Ascending aorta (tissue), 2 donors: ENCODE measurements around the gene FAM13B. TPM values are rescaled to one million over a fixed set of nuclear protein-coding genes. Genes with fewer than 3 reads are reported as not detected.
"Not testable (repeated sequence)": the region's sequence is repeated elsewhere in the genome, so short reads cannot be mapped to it uniquely, and the experiment has no call there.

Experiments
- DNase-seq, 2 donors: peaks; one replicate each; pipeline ENCODE4 v3.0.0-alpha.2; 2019; ENCODE audit warnings: low spot score in 2 of 2
- H3K27ac ChIP-seq, 2 donors: fragments of 200-600 bp; sonication (generic); one replicate each; pipeline ENCODE4 v1.5.1; 2016 to 2017; ENCODE audit warnings: mild to moderate bottlenecking in 1 of 2
- H3K27me3 ChIP-seq: fragments of 200-600 bp; sonication (generic); one replicate; pipeline ENCODE4 v1.5.1; 2017
- H3K36me3 ChIP-seq, 2 donors: fragments of 200-600 bp; sonication (generic); one replicate each; pipeline ENCODE4 v1.5.1; 2016
- H3K4me1 ChIP-seq, 2 donors: fragments of 200-600 bp; sonication (generic); one replicate each; pipeline ENCODE4 v1.5.1; 2016 to 2017; ENCODE audit warnings: mild to moderate bottlenecking in 1 of 2
- H3K4me3 ChIP-seq, 2 donors: fragments of 200-600 bp; sonication (generic); one replicate each; pipeline ENCODE4 v1.5.1; 2016 to 2017; ENCODE audit warnings: mild to moderate bottlenecking in 1 of 2
- H3K9me3 ChIP-seq, 2 donors: fragments of 200-600 bp; sonication (generic); one replicate each; pipeline ENCODE4 v1.5.1; 2016
- intact Hi-C: fragments of 100-400 bp; cut with DNase I; formaldehyde crosslinking; loops from one replicate; pipeline ENCODE4 v1.15.1; 2023
- total RNA-seq: library from RNA; depleted of rRNA; stranded (reverse); fragments of >200 nt; gene quantifications from one replicate; pipeline ENCODE4 v1.1.0, GENCODE V29; 2016
- TF ChIP-seq, protein P1 (sequence below), 3 experiments: fragments of 200-600 bp in 2 of 3; fragments of 450-650 bp in 1 of 3; sonication (generic) in 2 of 3; IDR thresholded peaks; one replicate each; pipeline ENCODE4 v1.5.1; 2016 to 2019; ENCODE audit warnings: antibody characterized with exemption in 3 of 3, mild to moderate bottlenecking in 1 of 3, moderate library complexity in 1 of 3

The FAM13B gene
- total RNA-seq, 1 donor from 2014 or later: 19.2 TPM

- peak; percentile 38 to 84 for DNase-seq
- no peaks in the 10 kb centered on the region for H3K27me3 ChIP-seq
Measured at GRCh38 chr5:138032028-138032571, 779 bp downstream of the FAM13B start.

GRCh38 chr5:138029944-138030343 lies 2.9 kb downstream of the FAM13B start:
- no peaks in the 10 kb centered on the region for H3K36me3 ChIP-seq
- no peaks in the 10 kb centered on the region for H3K27me3 ChIP-seq
- TF ChIP-seq, protein P1, sequence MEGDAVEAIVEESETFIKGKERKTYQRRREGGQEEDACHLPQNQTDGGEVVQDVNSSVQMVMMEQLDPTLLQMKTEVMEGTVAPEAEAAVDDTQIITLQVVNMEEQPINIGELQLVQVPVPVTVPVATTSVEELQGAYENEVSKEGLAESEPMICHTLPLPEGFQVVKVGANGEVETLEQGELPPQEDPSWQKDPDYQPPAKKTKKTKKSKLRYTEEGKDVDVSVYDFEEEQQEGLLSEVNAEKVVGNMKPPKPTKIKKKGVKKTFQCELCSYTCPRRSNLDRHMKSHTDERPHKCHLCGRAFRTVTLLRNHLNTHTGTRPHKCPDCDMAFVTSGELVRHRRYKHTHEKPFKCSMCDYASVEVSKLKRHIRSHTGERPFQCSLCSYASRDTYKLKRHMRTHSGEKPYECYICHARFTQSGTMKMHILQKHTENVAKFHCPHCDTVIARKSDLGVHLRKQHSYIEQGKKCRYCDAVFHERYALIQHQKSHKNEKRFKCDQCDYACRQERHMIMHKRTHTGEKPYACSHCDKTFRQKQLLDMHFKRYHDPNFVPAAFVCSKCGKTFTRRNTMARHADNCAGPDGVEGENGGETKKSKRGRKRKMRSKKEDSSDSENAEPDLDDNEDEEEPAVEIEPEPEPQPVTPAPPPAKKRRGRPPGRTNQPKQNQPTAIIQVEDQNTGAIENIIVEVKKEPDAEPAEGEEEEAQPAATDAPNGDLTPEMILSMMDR (IDR thresholded peaks at IDR 0.05): no peak
- intact Hi-C loops: loop anchor here (5.0 kb wide), 2 partner anchors 198 to 398 kb away; no protein-coding TSS in a partner anchor
- DNase-seq: no peak
- peaks cover 11 to 19% of the 10 kb centered on the region in 2 donors for H3K4me1 ChIP-seq
- peak overlapping the region in 1 of 2 donors; percentile 96 for H3K4me3 ChIP-seq
- no peak overlapping the region for H3K27ac ChIP-seq
- no peaks in the 10 kb centered on the region for H3K9me3 ChIP-seq

More at GRCh38 chr5:138032028-138032571, 779 bp downstream of the FAM13B start:
- TF ChIP-seq, protein P1 (IDR thresholded peaks at IDR 0.05): no peak
- H3K27ac ChIP-seq: peak overlapping the region; percentile 99 to 100
- no peaks in the 10 kb centered on the region for H3K9me3 ChIP-seq
- intact Hi-C loops: loop anchor here (2.0 to 5.0 kb wide), 4 partner anchors 200 to 400 kb away; no protein-coding TSS in a partner anchor
- H3K4me1 ChIP-seq: peaks cover 11 to 23% of the 10 kb centered on the region in 2 donors
- peak overlapping the region; percentile 81 to 96 for H3K4me3 ChIP-seq
- H3K36me3 ChIP-seq: no peaks in the 10 kb centered on the region

DNA sequence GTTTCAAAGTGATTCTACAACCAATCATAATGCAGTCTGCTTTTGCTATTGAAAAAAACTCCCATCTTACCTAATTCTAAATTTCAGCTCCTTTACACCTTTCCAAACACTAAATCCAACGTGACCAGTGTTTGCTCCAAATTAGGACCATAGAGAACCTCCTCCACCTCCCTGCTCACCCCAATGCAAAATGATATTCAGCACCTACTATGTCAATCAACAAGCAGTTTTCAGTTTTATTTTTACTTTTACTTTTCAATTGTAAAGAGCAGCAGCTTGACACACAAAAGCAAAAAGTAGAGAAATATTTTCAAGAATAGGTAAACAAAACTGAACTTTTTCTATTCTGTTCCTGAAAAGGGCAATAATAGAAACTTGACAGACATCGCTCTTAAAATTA lies 3.4 kb downstream of the FAM13B start:
- H3K36me3 ChIP-seq: no peaks in the 10 kb centered on the region
- no peaks in the 10 kb centered on the region for H3K9me3 ChIP-seq
- peaks cover 11 to 19% of the 10 kb centered on the region in 2 donors for H3K4me1 ChIP-seq
- TF ChIP-seq, protein P1 (IDR thresholded peaks at IDR 0.05): no peak
- no peaks in the 10 kb centered on the region for H3K27me3 ChIP-seq
- DNase-seq: no peak
- peak overlapping the region in 1 of 2 donors; percentile 96 for H3K4me3 ChIP-seq
- H3K27ac ChIP-seq: no peak overlapping the region
- intact Hi-C loops: no loop called here

DNA sequence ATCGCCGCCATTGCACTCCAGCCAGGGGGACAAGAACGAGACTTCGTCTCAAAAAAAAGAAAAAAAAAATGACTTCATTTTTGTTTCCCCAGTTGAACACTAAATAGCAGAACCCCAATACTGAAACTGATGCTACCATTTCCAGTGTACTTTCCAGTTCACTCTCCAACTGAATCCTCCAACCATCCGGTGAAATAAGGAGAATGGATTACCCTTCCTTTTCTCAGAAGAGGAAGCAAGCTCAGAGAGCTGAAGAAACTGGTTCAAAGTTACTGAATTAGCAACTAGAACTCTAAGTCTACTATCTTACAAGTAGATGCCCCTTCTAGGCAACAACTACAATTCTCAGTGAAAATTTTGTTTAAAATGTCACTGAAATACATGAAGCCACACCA lies 3.9 kb downstream of the FAM13B start:
- TF ChIP-seq, protein P1 (IDR thresholded peaks at IDR 0.05): no peak
- no peak for DNase-seq
- intact Hi-C loops: no loop called here
- Histone ChIP-seq H3K4me1 (peaks cover 11 to 24% of the 10 kb centered on the region in 2 donors), H3K27me3 (no peaks in the 10 kb centered on the region), H3K27ac (no peak overlapping the region), H3K9me3 (no peaks in the 10 kb centered on the region), H3K36me3 (no peaks in the 10 kb centered on the region), H3K4me3 (peak overlapping the region in 1 of 2 donors; percentile 2)

GRCh38 chr5:138028262-138028970 lies 4.5 kb downstream of the FAM13B start:
- intact Hi-C loops, DNase-seq, H3K27me3 ChIP-seq, H3K9me3 ChIP-seq, H3K4me3 ChIP-seq, H3K36me3 ChIP-seq: not testable (repeated sequence)
- H3K27ac ChIP-seq: peak overlapping the region in 1 of 2 donors; percentile 4
- peaks cover 9 to 29% of the 10 kb centered on the region in 2 donors for H3K4me1 ChIP-seq

GRCh38 chr5:138026793-138027192 lies 6.1 kb downstream of the FAM13B start:
- H3K27ac ChIP-seq, H3K36me3 ChIP-seq, intact Hi-C loops, DNase-seq, H3K9me3 ChIP-seq, H3K27me3 ChIP-seq, H3K4me3 ChIP-seq: not testable (repeated sequence)
- peaks cover 7 to 29% of the 10 kb centered on the region in 2 donors for H3K4me1 ChIP-seq
